Stimulated activated CD8-positive, alpha-beta memory T cell treated with anti-CD3 and anti-CD28 coated beads, Interleukin-12 subunit alpha, Interleukin-12 subunit beta, amount 100 ng/mL, for 24 hours (primary cell): ENCODE results near the gene TRAPPC5.

ENCODE experiments used
- DNase-seq: peaks from one replicate; pipeline ENCODE4 v3.0.0-alpha.2; 2020; ENCODE audit errors: extremely low read depth

Gene TRAPPC5

DNA sequence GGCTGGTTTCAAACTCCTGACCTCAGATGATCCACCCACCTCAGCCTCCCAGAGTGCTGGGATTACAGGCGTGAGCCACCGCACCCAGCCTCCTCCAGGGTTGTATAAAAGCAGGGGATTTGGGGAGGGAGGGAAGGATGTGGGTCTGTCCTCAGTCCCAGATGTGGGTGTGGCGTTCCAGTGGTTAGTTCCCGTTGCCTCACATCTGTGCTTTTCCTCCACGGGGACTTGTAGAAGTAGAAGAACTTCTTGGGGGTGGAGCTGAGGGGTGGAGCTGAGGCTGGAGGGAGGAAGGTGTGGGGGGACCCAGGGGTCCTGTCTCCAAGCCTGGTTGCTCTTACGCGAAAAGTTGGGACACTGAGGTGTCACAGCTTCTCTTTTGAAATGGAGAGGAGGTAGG, 4.3 kb upstream of the TRAPPC5 start:
- DNase-seq = no peak

- DNase-seq = no peak
These were observed 3.8 kb upstream of the TRAPPC5 start, which contains the start of gene MCEMP1 for GRCh38 chr19:7676854-7677253. Gene MCEMP1, plus strand, starts transcription at chr19:7677090. Its CDS starts 31 bp downstream, at chr19:7677121.

DNA sequence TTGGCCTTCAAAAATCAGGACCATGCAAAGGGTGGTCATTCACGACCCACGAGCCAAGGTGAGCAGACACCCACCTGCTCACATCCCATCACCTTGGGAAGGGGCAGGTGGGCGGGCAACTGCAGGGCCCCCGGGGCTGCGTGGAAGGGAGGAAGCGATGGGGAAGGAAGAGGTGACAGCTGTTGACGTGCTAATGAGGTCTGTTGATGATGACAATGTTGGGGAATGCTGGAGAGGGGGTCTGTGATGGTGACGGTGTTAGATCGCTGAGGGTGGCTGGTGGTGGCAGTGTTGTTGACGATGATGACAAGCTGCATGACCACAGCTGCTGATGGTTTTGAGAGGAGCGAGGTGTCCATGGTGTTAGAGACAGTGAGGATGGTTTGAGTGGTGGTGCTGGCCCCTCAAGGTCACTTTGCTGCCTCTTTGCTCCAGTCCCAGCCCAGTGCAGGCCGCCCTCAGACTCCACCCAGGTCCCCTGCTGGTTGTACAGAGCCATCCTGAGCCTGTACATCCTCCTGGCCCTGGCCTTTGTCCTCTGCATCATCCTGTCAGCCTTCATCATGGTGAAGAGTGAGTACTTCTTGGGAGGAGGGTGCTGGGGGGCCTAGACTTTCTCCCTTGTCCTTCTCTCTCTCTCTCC, 2.8 kb upstream of the TRAPPC5 start:
- no peak for DNase-seq

DNA sequence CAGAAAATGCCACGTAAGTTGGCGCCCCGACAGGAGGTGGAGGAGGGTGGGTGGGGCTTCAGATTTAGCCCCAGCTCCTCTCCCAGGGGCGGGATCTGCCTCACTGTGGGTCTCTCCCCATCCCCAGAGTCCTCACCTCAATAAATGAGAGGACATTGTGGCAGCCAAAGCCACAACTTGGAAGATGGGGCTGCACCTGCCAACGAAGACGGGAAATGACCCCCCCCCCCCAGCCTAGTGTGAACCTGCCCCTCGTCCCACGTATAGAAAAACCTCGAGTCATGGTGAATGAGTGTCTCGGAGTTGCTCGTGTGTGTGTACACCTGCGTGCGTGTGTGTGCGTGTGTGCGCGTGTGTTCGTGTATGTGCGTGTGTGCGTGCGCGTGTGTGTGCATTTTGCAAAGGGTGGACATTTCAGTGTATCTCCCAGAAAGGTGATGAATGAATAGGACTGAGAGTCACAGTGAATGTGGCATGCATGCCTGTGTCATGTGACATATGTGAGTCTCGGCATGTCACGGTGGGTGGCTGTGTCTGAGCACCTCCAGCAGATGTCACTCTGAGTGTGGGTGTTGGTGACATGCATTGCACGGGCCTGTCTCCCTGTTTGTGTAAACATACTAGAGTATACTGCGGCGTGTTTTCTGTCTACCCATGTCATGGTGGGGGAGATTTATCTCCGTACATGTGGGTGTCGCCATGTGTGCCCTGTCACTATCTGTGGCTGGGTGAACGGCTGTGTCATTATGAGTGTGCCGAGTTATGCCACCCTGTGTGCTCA, 1.5 kb upstream of the TRAPPC5 start:
- no peak for DNase-seq

GRCh38 chr19:7679771-7680605, 645 bp upstream of the TRAPPC5 start:
- DNase-seq = no peak

GRCh38 chr19:7681340-7682174, 924 bp downstream of the TRAPPC5 start:
- DNase-seq = peak; percentile 71

- no peak for DNase-seq
These were observed 1.7 kb downstream of the TRAPPC5 start for GRCh38 chr19:7682175-7682855.

DNA sequence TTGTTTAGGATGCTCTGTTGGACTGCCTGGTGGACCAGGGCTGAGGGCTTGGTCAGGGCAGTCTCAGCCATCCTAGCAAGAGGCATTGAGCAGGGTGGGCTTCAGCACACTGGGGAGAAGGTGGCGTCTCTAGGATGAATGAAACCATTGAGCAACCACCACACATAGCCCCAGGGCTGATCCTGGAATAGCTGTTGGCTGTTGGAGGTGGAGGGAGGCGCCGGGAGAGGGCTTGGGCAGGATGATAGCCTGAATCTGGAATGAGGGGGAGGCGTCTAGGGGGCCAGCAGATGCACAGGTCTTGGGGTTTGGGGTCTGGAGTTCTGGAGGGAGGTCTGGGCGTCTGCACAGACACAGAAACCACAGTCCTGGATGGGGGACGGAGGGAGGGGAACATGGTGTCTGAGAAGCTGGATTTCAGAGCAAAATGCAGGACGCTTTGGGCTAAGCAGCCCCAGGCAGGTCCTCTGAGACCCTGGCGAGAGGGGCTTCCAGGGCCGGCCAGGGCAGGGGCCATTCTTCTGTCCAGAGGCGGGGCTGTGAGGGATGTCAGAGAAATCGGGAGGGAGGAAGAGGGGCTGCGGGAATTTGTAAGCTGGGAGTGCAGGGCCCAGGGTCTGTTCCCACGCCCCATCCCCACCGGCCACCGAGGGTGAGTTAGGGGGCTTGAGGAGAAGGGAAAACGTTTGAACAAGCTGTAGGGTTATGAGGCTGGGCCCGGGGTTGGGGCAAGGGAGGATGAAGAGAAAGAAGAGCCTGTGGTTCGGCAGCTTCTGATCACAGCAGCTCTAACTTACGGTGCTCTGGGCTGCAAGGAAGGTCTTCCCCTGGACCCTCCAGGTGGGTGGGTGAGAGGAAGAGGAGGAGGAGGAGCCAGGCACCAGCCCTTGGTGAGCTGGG, 5.2 kb downstream of the TRAPPC5 start:
- no peak for DNase-seq

DNA sequence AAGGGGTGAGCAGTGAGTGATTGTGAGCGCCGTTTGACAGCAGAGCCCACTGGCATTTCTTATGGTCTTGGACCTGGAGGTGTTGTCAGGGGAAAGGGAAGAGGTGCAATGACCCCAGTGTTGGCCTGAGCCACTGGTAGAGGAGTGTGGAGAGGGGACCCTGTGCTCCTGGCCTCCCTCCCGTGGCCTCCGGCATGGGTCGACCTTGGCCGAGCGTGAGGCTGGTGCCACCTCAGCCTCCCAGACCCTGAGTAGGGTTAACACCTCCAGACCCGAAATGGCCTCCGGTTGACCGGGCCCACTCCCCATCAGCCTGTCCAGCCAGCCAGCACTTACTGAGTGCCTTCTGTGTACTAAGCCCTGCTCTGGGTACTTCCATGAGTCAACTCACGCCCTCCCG, 6.5 kb downstream of the TRAPPC5 start:
- no peak for DNase-seq

- DNase-seq = no peak
These were observed 8.5 kb downstream of the TRAPPC5 start for GRCh38 chr19:7689165-7689564.

DNA sequence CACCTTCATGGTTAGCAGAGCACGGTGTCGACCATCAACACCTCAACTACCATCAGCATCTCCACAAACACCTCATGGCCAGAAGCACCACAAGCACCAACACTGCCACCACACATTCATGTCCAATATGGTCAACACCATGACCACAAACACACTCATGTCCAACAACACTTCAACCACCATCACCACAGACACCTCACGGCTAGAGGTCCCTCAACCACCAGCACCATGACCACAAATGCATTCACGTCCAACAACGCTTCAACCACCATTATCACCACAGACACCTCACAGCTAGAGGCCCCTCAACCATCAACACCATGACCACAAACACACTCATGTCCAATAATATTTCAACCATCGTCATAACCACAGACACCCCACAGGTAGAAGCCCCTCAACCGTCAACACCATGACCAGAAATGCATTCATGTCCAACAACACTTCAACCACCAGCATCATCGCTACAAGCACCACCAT, 10.2 kb downstream of the TRAPPC5 start:
- DNase-seq = no peak

DNA sequence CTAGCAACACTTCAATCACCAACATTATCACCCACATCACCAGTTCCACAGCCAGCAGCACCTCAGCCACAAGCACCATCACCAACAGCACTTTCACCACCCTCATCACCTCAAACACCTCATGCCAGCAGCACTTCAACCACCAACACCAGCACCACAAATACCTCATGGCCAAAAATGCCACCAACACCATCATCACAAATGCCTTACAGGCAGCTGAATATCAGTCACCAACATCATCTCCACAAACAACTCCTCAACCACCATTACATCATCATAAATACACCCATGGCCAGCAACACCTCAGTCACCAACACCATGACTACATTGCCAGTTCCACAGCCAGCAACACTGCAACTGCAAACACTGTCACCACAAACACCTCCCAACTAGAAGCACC, 10.9 kb downstream of the TRAPPC5 start:
- DNase-seq = no peak

DNA sequence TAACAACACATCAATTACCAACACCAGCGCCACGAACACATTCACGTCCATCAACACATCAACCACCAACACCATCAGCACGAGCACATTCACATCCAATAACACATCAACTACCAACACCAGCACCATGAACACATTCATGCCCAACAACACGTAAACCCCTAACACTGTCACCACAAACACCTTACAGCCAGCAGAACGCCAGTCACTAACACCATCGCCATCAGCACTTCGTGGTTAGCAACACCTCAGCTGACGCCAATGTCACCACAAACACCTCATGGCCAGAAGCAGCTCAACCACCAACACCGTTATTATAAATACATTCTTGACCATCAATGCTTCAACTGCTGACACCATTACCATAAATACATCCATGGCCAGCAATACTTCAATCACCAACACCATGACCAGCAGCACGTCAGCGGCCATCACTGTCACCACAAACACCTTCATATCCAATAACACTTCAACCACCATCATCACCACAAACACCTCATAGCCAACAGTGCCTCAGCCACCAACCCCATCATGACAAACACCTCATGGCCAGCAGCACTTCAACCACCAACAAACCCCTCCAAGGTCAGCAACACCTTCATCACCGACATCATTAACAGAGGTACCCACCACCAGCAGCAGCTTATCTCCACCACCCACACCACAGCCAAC, 11.9 kb downstream of the TRAPPC5 start:
- no peak for DNase-seq

DNA sequence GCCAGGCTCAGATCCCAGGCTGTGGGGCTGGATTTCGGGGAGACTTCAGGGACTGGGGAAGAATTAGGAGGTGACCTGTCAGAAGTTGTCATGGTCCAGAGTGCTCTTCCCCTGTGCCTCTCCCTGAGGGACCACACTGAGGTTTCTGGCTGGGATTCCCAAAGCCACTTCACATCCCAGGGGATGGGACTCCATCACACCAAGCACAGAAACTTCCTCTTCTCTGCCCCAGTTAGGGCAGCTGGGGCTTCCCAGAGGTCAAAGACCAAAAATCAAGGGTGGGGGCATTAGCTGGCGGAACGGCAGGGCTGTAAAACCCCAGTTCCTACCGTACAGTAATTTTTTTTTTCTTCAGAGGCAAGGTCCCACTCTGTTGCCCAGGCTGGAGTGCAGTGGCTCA, 13.9 kb downstream of the TRAPPC5 start:
- DNase-seq = no peak

- DNase-seq = no peak
These were observed 17.2 kb downstream of the TRAPPC5 start for GRCh38 chr19:7697721-7698287.

DNA sequence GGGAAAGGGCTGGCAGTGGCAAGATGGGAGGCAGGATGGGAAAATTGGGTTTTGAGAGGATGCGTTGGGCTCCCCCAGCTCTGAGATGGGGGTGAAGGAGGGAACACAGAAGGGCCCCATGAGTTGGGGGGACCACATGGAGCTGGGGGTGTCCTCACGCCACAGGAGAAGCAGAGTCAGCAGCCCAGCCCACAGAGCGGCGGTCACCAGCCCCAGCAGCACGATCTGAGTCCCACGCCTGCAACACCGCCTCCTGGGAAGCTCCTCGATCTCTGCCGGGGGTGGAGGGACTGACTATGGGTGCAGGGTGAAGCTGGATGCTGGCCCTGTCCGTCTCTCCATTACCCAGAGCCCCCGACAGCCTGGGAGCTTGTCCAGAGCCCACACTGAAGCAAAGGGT, 17.9 kb downstream of the TRAPPC5 start:
- DNase-seq = no peak

DNA sequence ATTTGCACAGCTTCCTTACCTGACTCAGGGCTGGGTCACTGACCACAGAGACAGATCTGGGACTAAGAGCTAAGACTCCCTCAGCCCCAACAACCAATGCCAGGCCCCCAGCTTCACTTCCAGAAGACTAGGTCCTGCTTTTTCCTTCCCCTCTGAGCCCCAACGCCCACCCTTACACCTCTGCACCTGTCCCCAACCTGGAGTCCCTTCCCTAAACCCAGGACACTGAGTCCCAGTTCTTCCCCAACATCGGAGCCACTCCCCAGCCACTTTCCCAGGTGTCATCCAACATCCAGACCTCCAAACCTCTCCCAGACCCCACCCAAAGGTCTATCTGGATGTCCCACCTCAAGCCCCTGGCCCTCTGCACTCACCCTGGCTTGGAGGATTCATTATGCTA, 18.4 kb downstream of the TRAPPC5 start:
- DNase-seq = no peak

GRCh38 chr19:7699417-7700401, 19.1 kb downstream of the TRAPPC5 start:
- no peak for DNase-seq
